ENCODE measurements around the gene PRKG1.

The PRKG1 gene

DNA sequence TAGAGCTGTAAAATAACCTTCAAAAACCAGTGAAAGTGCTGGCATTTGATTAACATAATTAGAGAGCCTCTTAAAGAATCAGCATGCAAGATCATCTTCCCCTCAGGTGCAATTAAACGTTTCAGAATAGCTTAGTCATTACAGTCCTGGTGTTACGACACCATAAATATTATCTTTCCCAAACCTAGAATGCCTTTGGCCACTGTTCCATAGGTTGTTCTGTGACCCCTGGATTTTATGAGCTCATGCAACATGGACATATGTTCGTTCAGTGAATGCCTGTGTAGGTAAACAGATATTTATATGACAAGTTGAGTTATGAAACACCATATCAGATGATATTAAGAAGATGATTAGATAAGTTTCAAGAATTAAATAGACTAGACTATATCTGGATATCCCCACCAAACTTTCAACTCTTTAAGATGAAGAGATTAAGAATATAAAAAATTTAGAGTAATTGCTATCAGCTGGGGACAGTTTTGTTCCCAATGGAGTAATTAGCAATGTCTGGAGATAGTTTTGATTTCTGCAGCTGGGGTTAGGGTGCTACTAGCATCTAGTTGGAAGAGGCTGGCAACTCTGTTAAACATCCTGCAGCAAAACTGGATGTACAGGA lies 976.3 kb downstream of the PRKG1 start:
- no peak for DNase-seq

DNA sequence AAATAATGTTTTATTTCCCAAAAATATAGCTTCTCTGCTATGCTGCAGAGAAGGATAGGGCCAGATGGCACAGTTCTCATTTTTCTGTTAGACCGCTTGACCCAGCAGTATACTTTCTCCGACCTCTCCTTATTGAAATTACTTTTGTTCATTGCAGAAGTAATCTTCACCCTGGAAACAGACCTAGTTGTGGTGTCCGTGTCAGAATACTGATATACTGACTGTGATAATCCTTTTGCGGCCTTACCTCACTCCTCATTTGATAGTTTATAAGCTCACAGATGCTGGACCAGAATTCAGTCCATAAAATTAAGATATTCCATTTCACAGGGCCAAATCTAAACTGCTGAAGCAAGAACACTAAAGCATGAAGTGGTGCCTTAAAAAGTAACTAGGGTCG lies 979.2 kb downstream of the PRKG1 start:
- no peak for DNase-seq

DNA sequence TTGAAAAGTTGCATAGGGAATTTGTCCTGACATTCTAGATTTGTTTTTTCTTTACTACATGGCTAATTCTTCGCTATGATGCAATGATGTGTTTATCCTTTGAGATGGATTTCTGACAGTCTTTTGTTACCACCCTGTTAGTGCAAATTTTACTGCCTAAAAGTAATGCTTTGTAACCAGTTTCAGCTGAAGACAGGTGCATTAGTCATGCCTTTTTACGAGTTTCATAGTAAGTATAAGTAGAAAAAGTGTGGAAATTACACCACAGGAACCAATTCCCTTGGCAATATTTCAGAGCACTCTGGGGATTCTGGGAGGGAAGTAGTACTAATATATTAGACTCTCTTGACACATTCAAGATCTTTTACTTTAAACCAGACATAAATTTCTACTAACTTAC lies 982.0 kb downstream of the PRKG1 start:
- no peak for DNase-seq

DNA sequence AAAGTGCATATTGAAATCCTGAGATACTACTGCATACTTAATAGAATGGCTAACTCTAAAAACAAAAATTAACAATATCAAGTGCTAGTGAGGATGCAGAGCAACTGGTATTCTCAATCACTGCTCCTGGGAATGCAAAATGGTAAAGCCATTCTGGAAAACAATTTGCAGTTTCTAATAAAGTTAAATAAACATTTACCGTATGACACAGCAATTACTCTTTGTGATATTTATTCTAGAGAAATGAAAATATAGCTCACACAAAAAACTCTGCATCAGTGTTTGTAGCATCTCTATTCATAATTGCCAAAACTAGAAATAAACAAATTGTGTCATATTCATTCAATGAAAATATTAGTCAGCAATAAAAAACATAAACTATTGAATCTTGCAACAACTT lies 984.8 kb downstream of the PRKG1 start:
- no peak for DNase-seq

DNA sequence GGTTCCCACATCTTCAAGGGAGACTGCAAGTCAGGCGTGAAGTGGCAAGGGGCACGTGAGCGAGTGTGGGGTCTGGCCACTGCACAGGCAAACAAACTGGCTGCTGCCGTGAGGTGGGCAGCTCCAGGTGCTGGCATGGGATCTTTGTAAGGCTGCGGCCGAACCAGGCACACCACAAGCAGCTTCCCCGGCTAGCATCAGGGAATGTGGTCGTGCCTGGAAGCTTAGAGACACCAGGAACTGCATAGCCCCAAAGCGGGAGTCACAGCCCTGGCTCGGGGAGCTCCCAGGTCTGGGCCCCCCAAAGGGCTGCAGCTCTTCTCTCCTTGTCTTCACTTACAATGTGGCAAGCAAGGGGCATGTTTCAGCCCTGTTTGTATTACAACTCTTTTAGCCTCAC lies 988.9 kb downstream of the PRKG1 start:
- no peak for DNase-seq

DNA sequence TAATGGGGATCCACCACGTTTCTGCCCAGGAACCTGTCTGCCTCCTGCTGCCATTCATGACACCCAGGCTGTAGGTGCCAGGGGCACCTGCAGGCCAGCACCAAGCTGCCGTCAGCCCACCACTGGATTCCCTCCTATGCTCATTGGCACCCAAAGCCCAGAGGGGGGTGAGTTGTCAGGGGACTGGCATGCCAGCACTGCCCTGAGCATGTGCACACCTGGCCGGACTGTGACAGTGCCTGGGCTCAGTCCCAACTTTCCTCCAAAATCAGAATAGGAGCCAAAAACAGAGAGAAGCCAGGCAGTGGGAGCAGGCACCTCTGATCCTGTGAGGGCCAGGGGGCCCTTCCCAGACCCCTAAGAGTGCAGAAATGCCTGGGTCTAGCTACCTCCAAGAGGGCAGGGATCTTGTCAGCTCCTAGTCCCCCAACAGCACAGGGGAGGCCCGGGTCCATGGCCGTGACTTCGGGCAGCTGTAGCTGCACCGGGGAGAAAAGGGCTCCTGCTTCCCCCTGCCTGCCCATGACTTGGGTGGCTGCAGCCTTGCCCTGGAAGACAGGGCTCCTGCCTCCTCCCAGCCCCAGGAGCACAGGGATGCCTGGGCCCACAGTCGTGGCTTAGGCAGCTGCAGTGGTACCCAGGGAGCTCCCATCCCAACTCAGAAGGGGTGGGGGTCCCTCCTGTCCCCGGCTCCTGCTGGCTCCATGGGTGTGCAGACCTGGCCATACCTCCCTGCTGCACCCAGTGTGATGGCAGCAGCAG lies 990.0 kb downstream of the PRKG1 start:
- DNase-seq = no peak

DNA sequence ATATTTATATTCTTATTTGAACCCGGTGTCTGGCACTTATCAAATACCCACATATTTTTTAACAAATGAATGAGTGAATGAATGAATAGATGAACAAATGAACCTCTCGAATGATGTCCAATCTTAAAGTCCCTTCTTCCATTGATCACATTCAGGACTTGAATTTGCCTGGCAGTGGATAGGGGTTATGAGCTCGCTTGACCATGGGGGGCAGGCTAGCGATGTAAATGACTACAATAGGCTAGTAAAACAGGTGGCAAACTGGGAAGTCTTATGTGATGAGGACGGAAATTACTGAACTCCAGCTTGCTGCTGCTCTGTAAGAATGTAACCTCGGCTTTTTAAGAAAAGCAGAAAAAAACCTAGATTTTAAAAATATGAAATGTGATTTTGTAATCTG lies 992.1 kb downstream of the PRKG1 start:
- no peak for DNase-seq

DNA sequence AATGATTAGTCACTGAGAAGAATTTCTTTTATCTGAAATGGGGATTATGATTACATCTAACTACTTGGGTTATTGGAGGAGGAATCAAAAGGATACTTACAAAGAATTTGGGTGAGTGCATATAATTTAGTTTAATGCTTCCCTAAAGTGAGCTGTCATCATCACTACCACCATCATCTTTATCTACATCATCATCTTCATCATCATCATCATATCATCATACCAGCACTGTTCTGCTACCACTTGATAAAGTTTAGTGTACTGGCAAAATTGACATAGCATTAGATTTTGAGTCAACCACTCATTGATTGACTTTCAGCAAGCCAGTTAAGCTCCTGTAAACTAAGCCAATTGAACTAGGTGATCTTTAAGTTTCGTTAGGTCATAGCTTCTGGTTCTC lies 994.2 kb downstream of the PRKG1 start:
- no peak for DNase-seq

DNA sequence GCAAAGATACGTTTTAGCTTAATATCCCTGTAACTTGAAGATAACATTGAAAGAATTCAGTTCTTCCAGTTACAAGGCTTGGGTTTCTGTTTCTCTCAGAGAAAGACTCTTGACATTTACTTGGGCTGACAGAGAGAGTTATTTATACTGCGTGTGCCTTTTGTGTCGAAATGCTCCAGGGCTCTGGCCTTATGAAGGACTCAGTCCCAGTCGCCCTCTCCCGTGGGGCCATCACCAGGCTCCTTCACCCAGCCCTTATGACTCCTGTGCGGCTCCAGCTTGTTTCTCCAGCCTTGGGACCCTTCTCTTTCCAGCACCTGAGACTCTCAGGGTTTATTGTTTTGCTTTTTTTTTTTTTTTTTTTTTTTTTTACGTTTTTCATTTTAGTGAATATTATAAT lies 997.5 kb downstream of the PRKG1 start:
- DNase-seq = no peak

DNA sequence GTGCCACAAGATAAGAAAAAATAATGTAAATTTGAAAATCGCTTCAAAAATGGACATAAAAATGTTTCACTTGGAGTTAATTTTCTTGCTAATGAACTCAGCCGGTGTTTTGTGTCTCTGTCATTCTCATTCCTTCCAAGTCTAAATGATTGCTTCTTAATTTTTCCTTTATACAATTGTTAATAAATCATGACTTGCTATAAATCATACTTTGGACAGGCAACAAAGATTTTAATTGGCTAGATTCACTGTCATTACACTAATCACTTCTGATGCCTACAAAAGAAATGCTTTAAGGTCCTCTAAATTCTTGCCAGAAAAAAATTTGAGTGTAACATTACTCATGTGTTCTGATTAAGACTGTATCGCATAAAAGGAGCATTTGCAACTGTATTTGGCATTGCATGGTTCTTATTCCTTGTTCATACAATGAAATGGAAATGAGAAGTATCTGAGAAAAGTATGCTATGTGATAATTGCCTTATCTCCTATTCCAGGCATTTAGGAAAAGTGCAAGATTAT lies 1000.3 kb downstream of the PRKG1 start:
- DNase-seq = no peak

DNA sequence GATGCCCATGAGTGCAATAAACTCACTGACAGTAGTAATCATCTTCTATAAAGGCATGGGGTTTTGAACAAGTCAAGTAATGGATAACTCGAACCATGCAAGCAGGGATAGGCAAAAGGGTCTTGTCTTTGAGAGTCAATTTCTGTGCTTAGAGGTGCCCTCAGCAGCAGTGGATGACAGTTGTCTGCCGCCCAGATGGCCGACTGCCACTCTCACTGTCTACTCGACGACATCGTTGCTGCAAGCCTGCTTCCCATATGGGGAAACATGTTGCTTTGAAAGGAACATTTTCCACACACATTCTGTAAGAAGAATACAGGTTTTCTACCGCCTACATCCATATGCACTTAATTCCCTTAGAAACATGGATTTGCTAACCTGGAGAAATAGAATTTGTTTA lies 1003.5 kb downstream of the PRKG1 start:
- no peak for DNase-seq

DNA sequence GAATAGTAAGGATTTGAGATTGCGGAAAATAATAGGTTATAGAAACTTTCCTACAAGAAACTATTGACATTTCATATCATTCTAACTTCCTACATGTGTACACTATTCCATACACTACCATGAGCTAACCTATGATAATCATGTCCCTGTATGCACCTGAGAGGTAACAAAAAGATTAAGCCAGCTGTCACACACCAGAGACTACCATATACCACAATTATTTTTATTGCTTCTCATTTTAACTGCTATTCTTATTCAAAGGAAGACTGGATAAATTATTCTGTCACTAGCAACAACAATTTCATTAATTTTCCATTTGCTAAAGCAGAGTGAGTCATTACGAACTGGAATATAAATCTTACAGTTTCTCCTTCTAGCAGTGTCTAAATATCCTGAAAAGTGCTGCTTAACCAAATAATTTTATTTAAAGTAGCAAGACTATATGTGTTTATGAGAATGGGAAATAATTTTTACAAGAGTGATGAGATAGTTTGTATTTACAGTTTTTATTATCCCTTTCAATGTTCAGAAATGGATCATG lies 1004.2 kb downstream of the PRKG1 start:
- DNase-seq = no peak

DNA sequence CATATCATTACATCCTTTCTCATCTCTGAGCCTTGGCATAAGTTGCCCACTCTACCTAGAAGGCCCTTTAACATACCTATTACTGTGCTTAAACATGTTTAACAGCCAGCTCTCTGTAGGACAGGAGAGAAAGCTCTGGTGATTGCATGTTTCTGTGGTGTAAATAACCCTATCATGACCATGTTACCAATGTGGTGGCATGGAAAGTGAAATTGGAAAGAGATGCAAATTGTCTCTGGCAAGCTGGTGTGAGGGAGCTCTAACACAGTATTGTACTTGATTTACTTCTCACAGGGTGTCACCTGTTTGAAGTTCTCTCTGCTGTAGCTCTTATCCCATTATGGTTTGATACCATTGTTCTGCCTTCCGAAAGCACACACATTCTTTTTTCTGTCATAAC lies 1008.0 kb downstream of the PRKG1 start:
- DNase-seq = no peak

DNA sequence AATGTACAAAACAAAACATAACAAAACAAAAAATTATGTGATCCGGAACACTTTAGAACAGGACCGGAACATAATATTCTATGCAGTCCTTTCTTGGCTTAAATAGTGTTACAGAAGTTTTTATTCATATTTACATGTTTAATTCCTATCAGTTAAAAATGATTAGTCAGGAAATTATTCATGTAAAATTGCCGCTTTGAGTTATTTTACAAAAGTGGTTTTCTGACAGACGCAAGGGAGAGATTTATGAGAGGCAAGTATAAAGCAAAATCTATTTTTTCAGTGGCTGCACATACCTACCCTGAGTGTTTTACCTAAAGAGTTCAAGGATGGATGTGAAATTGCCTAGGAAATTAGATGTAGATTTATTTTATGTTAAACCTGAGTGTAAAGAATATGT lies 1009.1 kb downstream of the PRKG1 start:
- DNase-seq = no peak

DNA sequence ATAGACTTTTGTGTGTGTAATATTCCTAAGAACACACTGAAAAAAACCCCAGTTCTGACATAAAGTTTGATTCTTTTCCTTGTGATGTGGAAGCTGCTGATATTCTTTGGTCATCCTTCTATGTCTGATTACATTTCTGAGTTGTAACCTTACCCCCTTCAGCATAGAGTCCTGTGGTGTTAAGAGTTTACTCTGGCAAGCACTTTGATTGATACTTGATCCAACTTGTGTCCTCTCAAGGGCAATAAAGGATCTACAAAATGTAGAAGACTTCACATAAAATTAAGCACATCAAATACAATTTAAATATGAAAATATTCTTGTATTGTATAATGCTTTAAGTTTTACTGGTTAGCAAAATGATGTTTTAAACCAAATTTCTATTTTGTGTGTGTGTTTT lies 1018.1 kb downstream of the PRKG1 start:
- DNase-seq = no peak

DNA sequence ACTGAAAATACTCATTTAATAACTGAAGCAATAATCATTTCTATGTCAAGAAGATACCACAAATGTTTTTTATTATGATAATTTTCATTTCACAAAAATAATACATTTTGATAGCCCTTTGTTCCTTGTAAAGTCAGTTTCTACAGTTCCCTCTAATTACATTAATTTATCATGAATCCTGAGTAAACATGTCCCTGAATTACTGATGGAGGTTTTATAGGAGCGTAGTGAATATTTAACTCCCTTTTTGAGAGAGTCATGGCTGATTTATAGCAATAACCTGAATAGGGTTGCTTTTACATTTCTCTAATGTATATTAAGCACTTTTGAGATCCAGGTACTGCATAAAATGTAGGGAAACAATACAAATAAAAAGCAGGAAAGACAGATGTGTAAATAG lies 1023.8 kb downstream of the PRKG1 start:
- no peak for DNase-seq

DNA sequence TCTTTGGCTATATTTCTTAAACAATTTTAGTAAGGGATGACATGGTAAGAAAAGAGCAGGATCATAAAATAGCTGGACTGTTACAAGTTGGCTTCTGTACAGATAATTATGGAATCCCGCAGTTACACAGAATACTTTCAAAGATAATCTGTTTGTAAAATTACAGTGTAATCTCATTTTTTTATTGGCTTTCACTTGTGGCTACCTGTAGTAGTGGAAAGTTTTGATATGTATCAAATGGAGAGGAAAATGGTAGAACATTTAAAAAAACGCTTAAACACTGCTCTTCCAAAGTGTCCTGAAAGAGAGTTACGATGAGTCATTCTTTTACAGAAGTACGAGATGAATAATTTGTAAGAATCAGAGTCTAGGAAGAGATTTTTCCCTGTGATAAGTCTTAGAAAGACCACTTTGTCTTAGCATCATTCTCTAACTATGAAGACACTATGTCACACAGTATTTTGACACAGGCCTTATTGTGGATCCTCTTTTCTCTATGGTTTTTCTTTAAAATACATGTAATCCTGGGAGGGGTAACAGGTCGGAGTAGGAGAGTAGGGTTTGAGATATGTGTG lies 1024.8 kb downstream of the PRKG1 start:
- DNase-seq = no peak

DNA sequence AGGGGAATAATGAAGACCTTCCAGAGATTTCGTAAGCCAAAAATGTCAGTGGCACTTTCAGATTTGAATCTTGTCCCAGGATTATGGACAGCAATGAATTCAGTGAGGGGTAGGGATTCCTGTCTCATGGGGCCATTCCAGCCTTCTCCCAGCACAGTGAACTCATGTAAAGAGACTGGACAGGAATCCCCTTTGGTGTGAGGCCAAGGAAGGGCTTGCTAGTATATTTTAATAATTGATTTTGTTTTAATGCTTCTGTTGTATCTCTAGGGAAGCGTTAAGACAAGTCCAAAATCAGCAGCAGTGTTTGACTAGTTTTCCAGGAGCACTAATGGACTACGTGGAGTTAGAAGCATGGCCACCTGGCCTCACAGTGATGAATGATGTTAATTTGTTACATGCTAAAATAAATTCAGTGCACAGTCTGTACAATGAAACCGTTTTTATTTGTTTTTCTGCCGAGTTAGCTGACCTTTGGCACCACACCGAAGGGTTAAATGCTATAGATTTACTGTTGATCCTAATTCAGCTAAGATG lies 1025.8 kb downstream of the PRKG1 start:
- DNase-seq = no peak

DNA sequence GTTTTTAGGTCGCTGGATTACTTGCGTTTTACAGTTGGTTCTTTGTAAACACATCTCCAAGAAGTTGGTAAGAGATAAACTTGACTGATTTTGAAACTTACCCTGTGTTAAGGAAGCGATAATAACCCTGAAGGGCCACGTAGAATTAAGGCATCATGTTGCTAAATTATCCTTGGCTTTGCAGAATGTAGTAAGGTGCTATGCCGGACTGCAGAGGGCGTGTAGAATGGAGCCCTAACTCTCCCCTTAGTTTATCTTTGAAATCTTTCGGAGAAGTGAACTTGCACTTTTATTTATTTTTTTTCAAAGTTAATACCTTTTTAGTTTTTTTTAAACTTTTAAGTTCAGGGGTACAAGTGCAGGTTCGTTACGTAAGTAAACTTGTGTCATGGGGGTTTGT lies 1031.0 kb downstream of the PRKG1 start:
- no peak for DNase-seq

DNA sequence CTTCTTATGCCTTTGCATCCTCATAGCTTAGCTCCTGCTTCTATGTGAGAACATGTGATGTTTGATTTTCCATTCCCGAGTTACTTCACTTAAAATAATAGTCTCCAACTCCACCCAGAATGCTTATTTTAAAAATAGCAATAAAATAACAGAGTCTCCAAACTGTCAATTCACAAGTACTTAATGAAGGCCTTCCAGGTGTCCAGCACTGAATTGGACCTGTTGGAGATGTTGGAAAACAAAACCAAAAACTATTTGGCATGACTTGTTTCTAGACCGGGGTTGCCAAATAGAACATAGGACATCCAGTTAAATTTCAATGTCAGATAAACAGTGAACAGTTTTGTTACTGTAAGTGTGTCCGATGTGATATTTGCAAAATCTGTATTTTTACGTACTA lies 1031.7 kb downstream of the PRKG1 start:
- no peak for DNase-seq

DNA sequence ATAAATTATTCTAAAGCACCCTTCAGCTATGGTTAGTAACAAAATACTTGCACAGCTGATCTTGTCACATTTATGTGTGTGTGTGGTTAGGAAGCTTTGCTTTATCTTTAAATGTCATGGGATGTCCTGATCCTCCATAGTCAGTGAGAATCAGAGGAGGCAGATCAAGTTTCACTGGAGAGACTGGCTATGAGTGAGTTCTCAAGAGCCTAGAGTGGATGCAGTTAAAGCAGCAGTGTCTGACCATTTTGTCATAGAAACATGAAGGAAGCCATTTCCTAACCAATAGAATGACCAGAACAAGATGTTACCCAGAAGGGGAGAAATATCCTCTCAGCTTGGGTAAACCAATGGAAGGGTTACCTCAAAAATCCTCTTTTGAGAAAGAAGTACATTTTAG lies 1032.6 kb downstream of the PRKG1 start:
- no peak for DNase-seq

DNA sequence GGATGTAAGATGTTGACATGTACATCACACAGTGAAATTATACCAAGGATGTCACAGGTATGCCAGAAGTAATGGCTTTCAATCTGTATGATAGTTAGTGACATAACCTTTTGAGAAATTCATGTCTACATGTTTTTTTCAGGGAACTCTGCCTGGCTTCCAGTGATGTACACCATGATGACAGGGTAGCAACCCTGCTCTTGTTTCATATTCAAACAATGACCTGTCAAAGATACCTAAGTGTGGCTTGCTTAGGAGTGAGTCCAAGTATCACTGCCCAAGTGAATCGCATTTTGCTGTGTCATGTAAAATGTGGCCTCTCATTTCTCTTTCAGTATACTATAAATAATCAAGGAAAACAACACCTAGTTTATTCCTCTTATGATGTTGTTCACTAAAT lies 1033.9 kb downstream of the PRKG1 start:
- no peak for DNase-seq

DNA sequence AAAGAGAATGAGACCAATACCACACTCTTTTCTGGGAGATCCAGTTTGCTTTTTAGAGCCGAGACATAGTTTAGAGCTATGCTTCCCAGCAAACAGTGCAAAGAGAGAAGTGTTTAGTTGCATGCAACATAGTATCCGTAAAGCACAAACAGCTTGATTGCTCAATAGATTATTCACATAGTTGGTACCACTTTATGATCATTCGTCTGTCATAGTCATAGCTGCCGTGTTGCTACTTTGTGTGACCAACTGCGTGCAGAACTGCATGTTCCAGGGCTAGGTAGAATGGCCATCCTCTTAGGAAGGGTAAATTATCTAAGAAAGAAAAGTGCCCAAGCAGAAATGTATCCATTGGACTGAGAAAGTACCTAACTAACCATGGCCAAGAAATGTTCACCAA lies 1036.3 kb downstream of the PRKG1 start:
- DNase-seq = no peak

Data from activated naive CD4-positive, alpha-beta T cell treated with Interleukin-2 at 50 U/mL for 16 hours (primary cell).